ENCODE results near the gene PLXNA4.

The PLXNA4 gene

DNA sequence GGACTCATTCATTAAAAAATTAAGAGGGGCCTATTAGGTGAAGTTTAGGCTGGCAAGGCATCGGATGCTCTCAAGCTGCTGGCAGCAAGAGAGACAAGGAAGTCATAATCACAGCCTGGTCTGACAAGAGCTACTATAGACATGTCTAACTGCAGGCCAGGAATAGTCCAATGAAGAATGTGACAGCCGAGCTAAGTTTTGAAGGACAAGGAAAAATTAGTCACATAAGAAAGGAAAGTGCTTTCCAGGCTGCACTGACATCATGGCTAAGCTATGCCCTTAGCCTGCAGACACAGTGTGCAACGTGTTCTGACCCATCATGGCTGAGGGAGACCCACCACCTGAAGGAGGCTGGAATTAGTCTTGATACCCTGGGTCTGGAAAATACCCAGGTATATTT, 281.1 kb downstream of the PLXNA4 start:
- no peak for DNase-seq

DNA sequence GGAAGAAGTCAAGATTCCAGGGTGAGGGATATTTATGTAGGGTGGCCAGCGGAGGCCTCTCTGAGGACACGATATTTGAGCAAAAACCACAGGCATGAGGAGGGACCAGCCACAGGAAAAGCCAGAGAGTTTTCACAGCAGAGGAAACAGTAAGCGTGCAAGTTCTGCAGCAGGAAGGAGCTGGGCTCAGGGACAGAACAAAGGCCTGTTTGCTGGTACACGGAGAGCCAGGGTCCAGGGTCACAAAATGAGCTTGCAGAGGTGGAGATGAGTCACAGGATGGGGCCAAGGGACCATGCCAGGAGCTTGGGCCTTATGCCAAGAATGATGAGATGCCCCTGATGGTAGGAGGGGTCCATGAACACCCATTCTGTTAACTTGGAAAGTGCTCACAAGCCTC, 283.5 kb downstream of the PLXNA4 start:
- DNase-seq = no peak

DNA sequence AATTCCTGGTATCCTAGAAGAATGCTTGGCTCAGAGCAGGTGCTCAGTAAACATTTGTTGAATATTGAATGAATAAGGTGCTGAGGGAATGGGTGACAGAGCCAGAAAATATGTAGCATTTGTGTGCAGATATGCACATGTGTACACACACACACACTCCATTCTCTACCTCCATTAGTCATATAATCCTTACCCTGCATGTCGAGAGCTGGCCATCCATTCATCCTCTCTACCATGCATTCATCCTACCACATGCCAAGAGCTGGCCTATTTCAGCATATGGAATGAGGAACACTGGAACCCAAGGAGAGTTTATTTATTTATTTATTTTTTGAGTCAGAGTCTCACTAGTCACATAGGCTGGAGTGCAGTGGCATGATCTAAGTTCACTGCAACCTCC, 284.8 kb downstream of the PLXNA4 start:
- DNase-seq = no peak

DNA sequence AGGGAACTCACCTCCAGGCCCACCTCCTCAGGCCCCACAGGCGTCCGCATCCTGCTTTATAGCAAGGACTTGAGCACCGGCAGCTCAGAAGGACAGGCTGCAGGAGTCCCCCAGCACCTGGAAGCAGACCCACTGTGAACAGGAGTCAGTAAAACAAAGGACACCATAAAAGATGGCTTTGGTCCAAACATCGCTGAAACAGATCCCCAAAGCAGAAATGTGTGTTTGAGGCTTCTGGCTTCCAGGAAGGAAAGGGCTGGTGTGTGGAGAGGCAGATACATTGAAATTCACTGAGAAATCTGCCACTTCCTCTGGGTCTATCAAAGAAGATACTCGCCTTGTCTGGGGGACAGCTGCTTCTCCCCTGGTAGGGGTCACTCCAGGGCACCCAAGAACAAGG, 286.2 kb downstream of the PLXNA4 start:
- no peak for DNase-seq

DNA sequence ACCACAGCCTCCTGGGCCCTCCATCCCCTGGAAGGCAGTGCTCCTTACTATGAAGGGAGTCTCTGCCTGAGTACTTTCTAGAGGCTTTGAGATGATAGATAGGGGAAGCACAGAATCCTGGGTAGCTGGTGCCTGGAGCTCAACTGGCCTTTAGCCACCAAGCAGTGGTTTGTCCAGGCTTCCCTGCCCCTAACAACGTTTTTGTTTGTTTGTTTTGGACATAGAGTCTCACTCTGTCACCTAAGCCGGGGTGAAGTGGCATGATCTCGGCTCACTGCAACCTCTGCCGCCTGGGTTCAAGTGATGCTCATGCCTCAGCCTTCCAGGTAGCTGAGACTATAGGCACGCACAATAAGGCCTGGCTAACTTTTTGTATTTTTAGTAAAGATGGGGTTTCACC, 289.4 kb downstream of the PLXNA4 start:
- no peak for DNase-seq

DNA sequence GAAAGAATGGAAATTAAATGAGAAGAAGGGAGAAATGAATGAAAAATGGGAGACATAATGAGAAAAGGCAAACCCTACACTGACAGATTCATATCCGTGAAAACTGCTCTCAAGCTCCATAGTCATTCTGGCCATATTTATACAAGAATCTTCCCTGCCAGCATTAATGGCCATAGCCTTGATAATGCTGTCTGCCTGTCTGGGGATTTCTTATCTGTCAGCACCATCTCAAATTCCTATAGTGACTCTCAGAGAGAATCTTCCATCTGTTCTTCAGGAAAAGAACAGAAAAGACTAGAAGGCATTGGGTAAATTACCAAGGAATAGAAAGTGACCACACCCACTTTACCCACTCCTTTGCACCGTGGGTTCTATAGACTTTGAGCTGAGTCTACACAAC, 295.9 kb downstream of the PLXNA4 start:
- DNase-seq = no peak

DNA sequence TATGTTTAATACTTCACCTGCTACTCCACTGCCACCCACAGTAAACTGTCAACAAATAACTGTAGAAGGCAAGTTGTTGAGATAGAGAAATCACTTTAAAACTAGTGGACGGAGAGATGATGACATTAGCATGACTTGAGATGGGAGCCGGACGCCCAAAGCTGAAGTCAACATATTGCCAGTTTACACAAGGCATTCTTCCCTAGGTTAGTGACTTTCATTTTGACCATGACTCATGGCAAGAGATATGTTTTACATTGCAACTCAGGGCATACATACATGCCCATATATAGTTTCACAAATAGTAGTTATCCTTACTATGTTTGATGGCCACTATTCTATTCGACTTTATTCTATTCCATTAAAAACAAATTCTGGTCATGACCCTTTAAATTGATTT, 296.6 kb downstream of the PLXNA4 start:
- no peak for DNase-seq

DNA sequence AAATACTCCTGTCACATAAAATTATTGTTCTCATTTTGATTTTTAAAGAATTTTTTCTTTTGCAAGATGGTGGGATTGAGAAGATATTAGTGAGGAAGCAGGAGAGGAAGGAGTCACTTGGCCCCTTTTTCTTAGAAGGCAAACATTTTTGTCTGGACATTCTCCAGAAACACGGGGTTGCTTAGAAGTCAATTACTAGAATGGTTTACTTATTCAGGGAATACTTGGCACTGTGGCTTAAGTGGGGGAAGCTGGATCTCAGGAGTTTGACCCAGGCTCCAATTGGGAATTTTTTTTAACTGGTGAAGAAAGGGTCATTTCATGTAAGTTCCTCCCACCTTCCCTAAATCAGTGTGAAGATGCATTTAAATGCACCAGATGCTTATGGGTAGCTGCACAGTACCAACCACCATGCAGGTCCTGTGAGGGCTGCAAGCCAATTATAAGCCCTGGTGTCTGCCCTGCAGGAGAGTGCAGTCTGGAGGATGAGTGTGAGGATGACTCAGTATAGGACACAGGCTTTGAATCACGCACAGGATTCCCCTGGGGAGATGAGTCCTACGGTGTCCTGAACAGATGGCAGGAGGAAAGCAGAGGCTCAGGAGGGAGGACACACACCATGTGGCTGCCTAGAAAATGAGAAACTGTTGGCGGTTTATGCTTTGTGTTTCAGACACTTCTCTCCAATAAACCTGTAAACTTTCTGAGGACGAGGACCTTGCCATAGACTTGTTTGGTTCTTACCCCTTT, 299.1 kb downstream of the PLXNA4 start:
- no peak for DNase-seq

DNA sequence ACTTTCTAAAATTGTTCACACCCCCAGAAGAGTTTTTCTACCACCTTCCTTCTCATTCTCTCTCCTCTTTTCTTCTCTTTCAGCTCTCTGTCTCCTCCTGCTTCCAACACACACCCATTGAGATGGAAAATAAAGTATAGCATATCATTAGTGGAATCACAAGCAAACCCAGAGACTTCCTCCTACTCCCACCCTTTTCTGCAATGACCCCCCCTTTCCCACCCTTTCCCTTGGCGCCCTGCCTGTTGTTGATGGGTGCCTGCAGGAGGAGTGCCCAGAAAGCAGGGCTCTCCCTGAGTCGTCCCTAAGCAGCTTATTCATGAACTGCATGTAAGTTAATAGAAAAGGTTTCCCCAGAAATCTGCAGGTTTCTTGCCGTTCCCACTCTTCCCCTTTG, 300.0 kb downstream of the PLXNA4 start:
- DNase-seq = no peak

DNA sequence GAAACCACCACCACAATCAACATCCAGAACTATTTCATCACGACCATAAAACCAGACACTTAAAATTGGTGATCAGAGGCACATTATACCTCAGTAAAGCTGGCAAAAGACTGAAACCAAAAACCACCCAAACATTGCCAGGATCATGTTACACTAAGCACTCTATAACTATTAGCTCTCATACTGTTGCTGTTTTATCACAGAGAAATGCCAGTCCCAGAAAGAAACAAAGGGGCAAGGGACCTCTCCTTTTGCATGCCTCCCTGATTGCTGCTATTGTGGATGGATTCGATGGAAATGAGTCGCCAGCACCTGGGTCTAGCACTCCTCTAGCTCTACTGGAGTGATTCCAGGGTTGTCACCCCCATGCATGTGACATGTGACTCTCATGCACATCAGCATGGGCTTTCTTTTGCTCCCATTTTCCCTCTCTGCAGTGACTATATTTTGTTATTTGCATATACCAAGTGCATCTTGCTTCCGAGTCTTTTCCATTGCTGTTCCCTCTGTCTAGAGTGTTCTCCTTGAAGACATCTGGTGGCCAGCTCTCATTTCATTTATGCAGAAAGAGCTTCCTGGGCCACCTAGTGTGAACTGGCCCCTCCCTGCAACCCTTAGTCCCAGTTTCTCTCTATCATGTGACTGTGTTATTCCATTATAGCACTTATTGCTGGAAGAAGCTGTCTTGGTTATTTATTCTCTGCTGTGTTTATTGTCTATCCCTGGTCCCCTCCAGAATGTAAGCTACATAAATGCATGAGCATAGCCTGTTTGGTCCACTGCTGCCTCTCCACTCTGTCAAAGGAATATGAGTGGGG, 300.6 kb downstream of the PLXNA4 start:
- DNase-seq = no peak

DNA sequence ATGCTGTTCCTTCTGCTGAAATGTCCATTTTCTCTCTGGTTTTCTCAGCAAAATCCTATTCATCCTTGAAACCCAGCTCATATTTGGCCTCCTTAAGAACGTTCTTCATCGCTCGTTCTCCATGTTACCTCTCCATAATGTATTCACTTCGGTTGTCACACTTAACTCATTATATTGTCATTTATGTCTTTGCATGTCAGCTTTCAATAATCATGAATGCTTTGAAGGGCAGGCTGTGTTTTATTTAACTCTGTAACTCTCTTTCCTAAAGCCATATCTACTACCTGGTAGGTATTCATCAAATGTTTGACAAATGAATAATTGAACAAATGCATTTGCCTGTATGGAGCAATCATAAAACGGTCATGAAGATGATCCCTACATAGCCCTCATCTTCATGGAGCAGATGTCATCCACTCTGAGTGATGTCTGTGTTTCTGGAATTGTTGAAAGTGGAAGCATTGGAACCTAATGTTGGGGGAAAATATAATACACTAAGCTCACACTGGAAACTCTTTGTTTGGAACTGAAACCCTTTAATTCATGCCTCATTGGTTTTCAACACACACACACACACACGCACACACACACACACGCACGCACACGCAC, 303.4 kb downstream of the PLXNA4 start:
- no peak for DNase-seq

DNA sequence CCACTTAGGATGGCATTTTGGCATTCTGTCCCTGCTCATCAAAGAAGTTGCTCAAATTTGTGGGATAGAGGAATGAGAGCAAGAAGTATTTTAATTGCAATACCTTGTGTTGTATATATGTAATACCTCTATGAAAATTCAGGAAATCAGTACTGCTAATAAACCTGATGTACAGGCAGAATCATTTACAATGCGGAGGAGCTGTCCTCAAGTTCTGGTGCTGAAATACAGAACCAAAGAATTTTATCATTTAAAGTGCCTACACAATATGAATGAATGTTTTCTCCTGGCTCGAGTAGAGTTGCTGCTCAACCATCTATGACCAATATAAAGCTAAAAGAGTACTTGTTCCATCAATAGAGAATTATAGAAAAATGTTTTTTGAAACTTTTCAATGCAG, 305.8 kb downstream of the PLXNA4 start:
- no peak for DNase-seq

DNA sequence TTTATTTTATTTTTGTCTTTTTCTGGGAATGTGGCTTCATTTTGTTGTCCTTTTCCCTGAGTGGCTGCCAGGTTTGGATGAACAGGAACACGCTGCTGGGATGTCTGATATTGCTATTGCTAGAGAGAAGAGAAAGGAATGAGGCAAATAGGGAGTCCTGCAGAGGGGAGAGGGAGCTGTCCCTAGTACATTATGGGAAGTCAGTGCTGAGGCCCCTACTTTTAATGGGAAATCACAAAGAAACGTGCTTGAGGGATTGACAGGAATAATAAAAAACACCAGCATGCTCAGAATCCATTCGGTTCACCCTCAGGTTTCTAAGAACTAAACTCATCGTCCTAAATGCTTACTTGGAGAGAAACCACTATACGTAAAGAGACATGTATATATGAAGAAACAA, 306.6 kb downstream of the PLXNA4 start:
- no peak for DNase-seq

DNA sequence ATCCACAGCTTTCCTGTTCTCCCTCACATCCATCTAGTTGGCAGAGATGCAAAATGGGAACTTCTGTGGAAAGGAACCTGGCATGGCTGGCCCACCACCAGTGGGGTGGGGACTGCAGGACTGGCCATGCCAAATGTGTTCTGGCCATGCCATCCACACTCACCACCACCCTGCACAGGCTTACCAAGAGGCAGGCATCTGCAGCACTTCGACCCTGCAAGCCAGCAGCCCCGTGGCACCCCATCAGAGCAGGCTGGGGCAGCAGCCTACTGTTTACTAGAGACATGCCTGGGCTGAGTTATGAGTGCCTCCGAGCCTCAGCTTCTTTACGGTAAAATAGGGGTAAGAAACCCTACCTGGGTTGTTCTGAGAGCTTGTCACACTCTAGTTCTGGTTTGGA, 313.1 kb downstream of the PLXNA4 start:
- no peak for DNase-seq

DNA sequence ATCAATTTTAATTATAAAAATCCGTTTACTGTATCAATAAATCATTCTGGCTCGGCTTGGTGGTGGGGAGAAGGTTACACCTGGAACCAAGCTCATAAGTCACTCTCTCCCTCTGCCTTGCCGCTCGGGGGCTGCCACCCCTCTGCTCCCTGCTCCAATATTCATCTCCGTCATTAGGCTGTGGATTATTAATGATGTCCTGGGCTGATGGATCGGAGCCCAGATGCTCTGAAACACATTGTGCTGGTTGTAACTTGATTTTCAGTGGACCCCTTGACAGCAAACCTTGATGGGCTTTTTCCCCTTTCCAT, 314.2 kb downstream of the PLXNA4 start:
- DNase-seq = no peak

DNA sequence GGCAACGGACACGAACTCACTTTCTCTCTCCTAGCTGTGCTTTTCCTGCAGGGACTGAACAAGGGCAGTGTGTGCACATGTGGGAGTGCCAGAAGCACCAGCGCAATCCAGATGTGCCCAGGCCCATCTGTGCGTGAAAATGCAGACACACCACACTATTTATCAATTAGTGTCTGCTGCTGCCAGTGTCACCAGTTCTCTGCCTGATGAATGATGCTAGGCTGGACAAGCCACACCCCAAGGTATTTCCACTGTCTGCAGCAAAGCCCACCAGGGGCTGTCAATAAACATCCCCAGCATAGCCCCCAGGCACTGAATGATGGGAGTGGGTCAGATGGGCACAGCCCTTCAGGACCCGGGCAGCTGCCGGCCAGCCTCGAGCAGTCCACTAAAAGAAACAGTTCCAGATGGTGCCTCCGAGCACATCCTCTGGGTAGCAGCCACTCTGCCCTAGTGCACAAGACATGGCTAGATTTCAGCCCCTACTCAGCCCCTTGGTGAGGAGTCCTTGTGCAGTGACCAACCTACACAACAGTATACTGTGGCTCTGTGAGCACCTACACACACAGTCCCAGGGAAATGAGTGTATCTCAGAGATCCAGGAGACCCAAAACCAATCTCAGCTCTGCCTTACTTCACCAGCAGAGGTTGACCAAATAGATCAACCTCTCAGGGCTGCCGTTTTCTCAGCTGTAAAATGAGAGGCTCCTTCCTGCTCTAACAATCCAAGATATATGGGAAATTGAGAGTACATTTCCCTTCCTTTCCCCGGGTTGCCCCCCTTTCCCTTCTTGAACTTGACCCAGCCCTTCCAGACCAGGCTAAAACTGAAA, 314.7 kb downstream of the PLXNA4 start:
- DNase-seq = no peak

DNA sequence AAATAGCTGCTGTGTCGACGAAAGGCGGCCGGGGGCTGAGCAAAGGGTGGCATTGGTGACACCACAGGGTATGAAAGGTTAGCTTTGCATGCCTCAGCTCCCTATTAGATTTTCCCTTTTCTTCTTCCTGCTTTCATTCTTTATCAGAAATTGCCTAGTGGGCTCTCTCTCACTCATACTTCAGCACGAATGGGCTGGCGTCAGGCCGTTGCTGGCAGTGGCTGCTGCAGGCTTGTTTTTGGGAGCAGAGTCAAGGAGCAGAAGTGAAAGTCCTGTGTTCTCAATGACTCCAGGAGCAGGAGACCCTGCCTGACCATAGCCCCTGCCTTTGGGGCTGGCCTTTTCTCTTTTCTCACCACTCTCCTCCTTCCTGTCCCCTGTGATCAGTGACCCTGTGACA, 318.0 kb downstream of the PLXNA4 start:
- no peak for DNase-seq

DNA sequence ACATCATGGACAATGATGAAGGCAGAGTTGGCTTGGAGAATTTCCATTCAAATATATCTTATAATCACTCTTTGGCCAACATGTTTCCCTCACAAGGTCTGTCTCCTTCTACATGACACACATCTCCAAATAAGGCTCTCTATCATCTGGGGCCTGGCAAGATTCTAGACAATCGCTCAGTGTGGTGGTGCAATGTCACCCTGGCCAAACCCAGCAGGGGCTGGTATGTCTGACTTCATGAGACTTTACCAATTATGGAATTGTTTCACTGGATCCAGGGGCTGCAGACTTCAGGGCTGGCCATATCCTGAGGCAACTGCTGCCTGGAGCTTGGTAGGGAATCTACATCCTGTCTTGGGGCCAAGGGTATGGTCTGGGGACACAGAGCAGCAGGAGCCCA, 319.0 kb downstream of the PLXNA4 start:
- no peak for DNase-seq

DNA sequence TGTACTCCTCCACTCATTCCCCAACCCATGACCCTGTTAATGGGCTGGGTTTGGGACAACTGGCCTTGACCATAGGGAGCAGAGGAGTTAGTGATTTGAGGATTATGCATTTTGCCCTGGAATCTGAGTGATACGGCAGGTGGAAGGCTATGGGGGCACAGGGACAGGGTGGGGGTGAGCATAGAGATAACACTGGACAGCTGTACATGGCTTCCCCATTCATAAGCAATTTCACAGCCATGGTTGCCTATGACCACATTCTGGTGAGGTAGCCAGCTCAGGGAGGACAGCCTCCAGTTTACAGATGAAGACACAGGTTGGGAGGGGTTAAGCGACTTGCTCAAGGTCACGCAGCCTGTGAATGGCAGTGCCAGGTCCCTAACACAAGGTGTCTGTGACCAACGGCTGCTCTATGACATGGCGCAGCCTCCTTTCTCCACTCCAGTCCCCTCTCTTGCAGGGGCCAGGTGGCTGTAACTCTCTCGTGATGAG, 319.5 kb downstream of the PLXNA4 start:
- no peak for DNase-seq

DNA sequence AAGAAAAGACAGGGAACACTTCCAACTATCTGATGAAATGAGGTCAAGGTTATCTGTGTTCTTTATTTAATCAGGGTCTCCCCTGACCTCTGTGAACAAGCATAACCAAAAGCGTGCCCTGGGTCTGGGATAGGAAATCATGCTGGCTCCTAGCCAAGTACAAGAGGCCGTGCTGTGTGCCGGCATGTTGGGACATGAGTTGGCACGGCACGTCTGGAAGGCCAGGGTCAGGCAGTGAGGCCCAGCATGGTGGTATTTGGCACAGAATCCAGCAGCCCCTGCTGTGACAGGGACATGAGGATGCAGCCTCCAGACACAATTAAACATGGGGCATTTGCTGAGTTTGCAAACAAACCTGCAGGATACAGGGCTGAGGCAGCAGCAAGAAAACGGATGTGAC, 320.4 kb downstream of the PLXNA4 start:
- no peak for DNase-seq

DNA sequence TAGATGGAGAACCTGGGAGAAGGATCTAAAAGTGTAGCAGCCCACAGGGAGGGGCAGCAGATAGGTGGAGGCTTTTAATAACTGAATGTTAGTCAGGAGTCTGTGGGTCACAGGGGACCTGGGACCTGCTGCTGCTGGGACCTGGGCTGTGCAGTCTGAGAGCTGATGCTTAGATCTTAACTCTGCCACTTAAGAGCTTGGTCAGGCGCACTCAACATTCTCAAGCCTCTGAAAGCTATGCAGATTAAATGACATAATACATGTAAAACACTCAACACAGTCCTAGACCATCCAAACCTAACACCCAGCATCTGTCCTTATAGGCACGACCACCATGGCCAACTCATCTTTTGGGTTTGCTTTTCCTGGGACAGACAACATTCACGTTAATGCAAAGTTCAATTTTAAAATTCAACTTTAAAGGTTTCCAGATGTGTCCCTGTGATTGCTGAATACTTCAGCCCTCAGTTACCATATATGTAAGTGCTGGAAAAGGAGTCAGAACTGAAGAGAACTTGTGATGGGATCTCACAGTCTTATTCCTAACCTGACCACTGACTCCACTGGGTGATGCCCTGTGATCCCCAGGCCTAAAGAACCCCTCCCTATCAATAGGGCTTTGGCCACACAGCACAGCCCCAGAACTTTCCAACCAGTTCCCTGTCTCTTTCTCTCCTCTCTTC, 321.0 kb downstream of the PLXNA4 start:
- DNase-seq = no peak

DNA sequence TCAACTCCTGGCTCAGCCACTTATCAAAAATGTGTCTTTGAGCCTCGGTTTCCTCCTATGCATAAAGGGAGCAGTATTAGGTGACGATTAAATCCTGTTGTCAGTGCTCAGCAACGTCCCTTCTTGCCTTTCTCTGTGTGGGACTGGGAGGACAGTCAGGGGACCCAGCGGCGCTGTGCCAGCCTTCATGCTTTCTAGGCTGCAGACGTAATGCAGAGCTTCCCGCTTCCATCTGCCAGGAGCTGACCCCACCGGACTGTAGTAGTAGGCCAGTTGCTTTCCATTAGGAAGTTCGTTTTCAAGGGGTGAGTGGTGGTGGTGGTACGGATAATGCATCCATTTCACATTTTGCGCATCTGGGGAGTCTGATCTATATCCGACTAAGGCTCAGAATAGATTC, 321.8 kb downstream of the PLXNA4 start:
- DNase-seq = no peak

DNA sequence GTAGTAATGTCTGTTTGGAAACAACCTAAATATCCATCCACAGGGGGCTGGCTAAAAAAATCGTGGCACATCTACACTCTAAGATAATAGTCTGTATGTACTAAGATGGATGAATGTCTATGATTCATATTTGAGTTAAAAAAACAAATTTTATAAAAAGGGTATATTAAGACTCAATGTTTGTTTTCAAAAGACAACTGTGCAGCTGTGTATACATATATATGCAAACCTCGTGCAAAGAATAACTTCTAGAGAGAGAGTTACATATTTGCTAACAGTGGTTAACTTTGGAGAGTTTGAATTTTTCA, 323.5 kb downstream of the PLXNA4 start:
- DNase-seq = no peak
